Measurements from ENCODE around the gene PPFIBP1.
"Not testable (repeated sequence)": the region's sequence is repeated elsewhere in the genome, so short reads cannot be mapped to it uniquely, and the experiment has no call there.

The PPFIBP1 gene

DNA sequence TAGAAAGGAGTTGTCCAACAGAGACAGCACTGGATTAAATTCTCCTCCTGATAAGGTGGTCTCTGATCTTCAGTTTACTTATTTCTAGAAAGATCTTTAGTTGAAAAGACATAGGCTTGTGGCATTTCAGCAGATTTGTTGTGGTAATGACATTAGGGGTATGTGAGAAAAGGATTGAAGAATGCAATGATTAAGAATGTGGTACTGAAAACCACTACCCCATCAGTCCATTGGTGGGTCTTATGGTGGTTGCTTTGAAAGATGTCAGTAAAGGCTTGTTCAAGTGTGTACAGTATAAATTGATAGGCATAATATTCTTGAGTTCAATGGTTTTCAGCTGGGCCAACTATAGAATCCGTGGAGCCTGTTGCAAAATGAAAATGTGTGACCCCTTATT is 10.8 kb downstream of the PPFIBP1 start:
- in situ Hi-C loops (cut with HindIII; ENCODE audit: low sequenced_read_pairs), result no loop called here
- TF ChIP-seq, protein P1, sequence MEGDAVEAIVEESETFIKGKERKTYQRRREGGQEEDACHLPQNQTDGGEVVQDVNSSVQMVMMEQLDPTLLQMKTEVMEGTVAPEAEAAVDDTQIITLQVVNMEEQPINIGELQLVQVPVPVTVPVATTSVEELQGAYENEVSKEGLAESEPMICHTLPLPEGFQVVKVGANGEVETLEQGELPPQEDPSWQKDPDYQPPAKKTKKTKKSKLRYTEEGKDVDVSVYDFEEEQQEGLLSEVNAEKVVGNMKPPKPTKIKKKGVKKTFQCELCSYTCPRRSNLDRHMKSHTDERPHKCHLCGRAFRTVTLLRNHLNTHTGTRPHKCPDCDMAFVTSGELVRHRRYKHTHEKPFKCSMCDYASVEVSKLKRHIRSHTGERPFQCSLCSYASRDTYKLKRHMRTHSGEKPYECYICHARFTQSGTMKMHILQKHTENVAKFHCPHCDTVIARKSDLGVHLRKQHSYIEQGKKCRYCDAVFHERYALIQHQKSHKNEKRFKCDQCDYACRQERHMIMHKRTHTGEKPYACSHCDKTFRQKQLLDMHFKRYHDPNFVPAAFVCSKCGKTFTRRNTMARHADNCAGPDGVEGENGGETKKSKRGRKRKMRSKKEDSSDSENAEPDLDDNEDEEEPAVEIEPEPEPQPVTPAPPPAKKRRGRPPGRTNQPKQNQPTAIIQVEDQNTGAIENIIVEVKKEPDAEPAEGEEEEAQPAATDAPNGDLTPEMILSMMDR (IDR thresholded peaks at IDR 0.05; ENCODE audit: low read depth, low read length), result no peak
- no peak for DNase-seq (ENCODE audit: low read depth, low spot score)
- no peak overlapping the region for H3K4me3 ChIP-seq (ENCODE audit: low read depth, low read length)

DNA sequence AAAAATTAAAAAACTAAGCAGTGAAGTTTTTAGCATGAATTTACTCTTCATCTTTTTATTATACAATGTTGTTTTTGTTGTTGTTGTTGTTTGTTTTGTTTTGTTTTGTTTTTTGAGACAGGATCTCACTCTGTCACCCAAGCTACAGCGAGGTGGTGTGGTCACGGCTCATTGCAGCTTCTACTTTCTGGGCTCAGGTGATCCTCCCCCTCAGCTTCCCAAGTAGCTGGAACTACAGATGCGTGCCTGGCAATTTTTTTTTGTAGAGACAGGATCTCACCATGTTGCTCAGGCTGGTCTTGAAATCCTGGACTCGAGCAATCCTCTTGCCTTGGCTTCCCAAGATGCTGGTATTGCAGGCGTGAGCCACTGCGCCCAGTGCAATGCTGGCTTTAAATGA is 11.3 kb downstream of the PPFIBP1 start:
- in situ Hi-C loops (cut with HindIII; ENCODE audit: low sequenced_read_pairs), result no loop called here
- DNase-seq (ENCODE audit: low read depth, low spot score), result no peak
- TF ChIP-seq, protein P1 (IDR thresholded peaks at IDR 0.05; ENCODE audit: low read depth, low read length), result no peak
- H3K4me3 ChIP-seq (ENCODE audit: low read depth, low read length), result no peak overlapping the region

DNA sequence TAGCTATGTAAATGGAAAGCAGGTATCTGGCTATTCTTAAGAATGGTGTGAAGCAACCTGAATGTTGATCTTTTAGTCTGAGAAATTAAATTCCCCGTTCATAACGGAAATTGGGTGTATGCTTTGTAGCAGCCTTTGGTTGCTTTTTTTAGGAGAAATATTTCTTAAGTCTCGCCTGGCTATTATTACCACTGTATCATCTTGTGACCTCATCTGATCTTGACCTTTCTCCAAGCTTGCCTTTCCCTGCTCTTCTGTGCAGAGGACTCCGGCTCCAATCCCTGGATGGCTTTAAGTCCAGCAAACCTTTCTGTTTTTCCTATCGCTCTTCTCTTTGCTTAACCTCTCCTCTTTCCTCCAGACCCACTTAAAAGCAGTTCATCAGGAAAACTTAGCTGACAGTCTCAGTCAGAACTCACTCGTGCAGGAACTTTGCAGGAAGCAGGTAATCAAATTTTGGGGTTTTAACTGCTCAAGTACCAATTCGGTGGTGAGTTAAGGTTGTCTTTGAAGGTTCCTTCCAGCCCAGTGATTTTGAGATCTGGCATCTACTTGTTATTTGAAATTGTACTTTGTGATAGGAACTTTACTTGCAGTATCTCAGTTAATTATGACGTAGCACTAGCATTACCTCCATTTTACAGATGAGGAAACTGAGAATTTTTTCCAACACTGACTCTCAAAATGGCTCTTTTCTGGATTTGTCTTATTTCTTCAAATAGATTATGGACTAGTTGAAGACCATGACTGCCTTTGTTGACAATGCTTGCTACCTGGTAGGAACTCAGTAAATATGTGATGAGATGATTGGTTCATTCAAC is 14.1 kb downstream of the PPFIBP1 start:
- no peak for DNase-seq (ENCODE audit: low read depth, low spot score)
- in situ Hi-C loops (cut with HindIII; ENCODE audit: low sequenced_read_pairs), result no loop called here
- TF ChIP-seq, protein P1 (IDR thresholded peaks at IDR 0.05; ENCODE audit: low read depth, low read length), result no peak

DNA sequence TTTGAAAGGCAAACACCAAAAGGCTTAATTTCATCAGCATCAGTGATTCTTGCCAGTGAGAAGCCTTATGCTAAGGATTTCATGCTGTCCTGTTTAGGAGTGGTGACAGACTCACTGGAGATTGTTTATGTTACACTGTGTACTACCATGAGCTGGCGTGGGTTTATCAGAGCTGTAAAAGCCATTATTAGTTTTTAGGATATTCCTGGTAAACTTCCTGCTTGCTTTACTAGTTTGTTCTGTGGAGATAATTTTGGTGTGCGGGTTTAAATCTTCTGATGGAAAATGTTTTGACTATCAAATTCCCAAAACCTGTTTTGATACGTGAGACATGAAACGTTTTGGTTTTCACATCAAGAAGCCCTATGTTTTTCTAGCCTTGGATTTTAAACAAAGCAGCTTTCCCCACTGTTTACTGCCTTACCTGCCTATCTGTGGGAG is 15.2 kb downstream of the PPFIBP1 start:
- in situ Hi-C loops (cut with HindIII; ENCODE audit: low sequenced_read_pairs), result no loop called here
- no peak for DNase-seq (ENCODE audit: low read depth, low spot score)
- TF ChIP-seq, protein P1 (IDR thresholded peaks at IDR 0.05; ENCODE audit: low read depth, low read length), result no peak
- no peak overlapping the region for H3K4me3 ChIP-seq (ENCODE audit: low read depth, low read length)

More for the DNA sequence above, 14.1 kb downstream of the PPFIBP1 start:
- H3K4me3 ChIP-seq (ENCODE audit: low read depth, low read length), result no peak overlapping the region

DNA sequence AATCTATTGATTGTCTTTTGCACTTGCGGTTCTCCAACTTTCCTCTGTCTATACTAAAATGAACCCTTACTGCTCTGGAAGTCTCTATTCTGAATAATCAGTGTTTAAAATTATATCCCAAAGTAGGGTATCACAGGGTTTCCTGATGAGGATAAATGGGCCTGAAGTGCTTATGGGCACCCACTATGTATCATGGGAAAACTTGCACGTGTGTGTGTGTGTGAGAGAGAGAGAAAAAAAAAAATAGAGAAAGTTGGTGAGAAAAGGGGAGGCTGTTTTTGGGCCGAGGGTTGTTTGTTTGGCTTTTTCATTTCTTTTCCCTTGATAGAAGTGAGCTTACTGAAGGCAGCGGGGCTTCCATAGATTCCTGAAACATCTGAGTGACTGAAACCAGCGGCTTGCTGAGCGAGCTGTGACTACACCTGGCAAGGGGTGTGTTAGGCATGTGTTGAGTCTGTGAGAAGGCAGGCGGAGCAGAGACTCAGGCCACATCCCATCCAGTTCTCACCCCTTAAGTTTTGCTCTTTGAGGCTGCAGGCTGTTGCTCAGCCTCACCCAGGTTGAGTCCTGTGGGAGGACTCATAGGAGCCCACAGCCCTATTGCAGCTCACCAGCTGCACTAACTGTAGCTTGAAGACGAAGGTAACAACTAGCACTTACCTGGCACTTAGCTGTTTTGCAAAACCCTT is 17.2 kb downstream of the PPFIBP1 start:
- TF ChIP-seq, protein P1 (IDR thresholded peaks at IDR 0.05; ENCODE audit: low read depth, low read length), result no peak
- DNase-seq (ENCODE audit: low read depth, low spot score), result no peak
- no peak overlapping the region for H3K4me3 ChIP-seq (ENCODE audit: low read depth, low read length)
- in situ Hi-C loops (cut with HindIII; ENCODE audit: low sequenced_read_pairs), result no loop called here

DNA sequence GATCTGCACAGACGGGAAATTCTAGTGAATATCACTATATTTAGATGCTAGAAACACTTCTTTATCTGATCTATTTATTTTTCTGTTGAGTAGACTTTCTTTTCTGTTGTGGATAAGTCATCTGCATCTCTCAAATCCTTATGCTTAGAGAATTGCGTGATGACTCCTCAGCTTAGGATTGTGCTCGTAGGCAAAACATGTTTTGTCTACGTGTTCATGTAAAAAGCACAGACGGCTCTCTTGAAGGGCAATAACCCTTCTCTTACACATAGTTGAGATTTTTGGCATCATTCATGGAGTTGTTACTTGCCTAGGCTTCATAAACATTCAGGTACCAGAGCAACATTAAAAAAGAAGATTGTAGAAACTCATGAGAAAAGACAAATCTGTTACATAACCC is 18.6 kb downstream of the PPFIBP1 start:
- TF ChIP-seq, protein P1 (IDR thresholded peaks at IDR 0.05; ENCODE audit: low read depth, low read length), result no peak
- peak; percentile 94 for DNase-seq (ENCODE audit: low read depth, low spot score)
- H3K4me3 ChIP-seq (ENCODE audit: low read depth, low read length), result no peak overlapping the region
- in situ Hi-C loops (cut with HindIII; ENCODE audit: low sequenced_read_pairs), result no loop called here

DNA sequence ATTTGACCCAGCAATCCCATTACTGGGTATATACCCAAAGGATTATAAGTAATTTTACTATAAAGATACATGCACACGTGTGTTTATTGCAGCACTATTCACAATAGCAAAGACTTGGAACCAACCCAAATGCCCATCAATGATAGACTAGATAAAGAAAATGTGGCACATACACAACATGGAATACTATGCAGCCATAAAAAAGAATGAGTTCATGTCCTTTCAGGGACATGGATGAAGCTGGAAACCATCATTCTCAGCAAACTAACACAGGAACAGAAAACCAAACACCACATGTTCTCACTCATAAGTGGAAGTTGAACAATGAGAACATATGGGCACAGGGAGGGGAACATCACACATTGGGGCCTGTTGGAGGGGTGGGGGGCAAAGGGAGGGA is 20.9 kb downstream of the PPFIBP1 start:
- DNase-seq (ENCODE audit: low read depth, low spot score); in situ Hi-C loops (cut with HindIII; ENCODE audit: low sequenced_read_pairs); H3K4me3 ChIP-seq (ENCODE audit: low read depth, low read length): not testable (repeated sequence)
